OCI-LY3 (cell line): Measurements from ENCODE around the gene ZCCHC2.
A peak's percentile ranks its signal among the peaks of the same experiment; 100 is the strongest.

Experiments
- H2AFZ ChIP-seq: fragments of 200-600, 300-600 bp; shearing (Covaris generic); 2 replicates; pipeline ENCODE4 v1.6.0; 2014; ENCODE audit warnings: antibody characterized with exemption, low read depth, low read length
- H3K27ac ChIP-seq: fragments of 200-600, 300-600 bp; sonication (generic); 2 replicates; pipeline ENCODE4 v1.5.1; 2014; ENCODE audit warnings: mild to moderate bottlenecking, low read length, moderate library complexity, mixed read lengths
- H3K27me3 ChIP-seq: fragments of 200-600, 300-600 bp; sonication (generic); 2 replicates; pipeline ENCODE4 v1.6.1; 2014; ENCODE audit warnings: low read depth, low read length, mixed read lengths
- H3K36me3 ChIP-seq: fragments of 200-600, 300-600 bp; sonication (generic); replicated peaks from 2 replicates; pipeline ENCODE3; 2014; ENCODE audit warnings: low read depth, low read length, mixed read lengths
- H3K4me1 ChIP-seq: fragments of 300-600, 200-600 bp; sonication (generic); 2 replicates; pipeline ENCODE4 v1.6.1; 2014; ENCODE audit warnings: low read length, mixed read lengths
- H3K4me2 ChIP-seq: fragments of 200-600, 300-600 bp; sonication (generic); 2 replicates; pipeline ENCODE4 v1.6.1; 2014; ENCODE audit warnings: low read length, mixed read lengths
- H3K4me3 ChIP-seq: fragments of 300-600, 200-600 bp; sonication (generic); 2 replicates; pipeline ENCODE4 v1.5.1; 2014; ENCODE audit warnings: antibody characterized with exemption, mild to moderate bottlenecking, low read length, moderate library complexity
- H3K79me2 ChIP-seq: fragments of 300-600, 200-600 bp; shearing (Covaris generic); 2 replicates; pipeline ENCODE4 v1.6.1; 2014; ENCODE audit warnings: mild to moderate bottlenecking, low read length, mixed read lengths
- H3K9ac ChIP-seq: fragments of 300-600, 200-600 bp; shearing (Covaris generic); 2 replicates; pipeline ENCODE4 v1.6.0; 2014; ENCODE audit warnings: mild to moderate bottlenecking, low read length, moderate library complexity
- H3K9me3 ChIP-seq: fragments of 200-600, 300-600 bp; shearing (Covaris generic); 2 replicates; pipeline ENCODE4 v1.6.1; 2014; ENCODE audit warnings: low read length, mixed read lengths; ENCODE audit not compliant: insufficient read depth
- H4K20me1 ChIP-seq: fragments of 200-600, 300-600 bp; sonication (generic); 2 replicates; pipeline ENCODE4 v1.6.1; 2016; ENCODE audit warnings: low read length, mixed read lengths; ENCODE audit not compliant: insufficient read depth
- CTCF ChIP-seq: fragments of 200-600, 300-600 bp; sonication (generic); IDR thresholded peaks from 2 replicates; pipeline ENCODE4 v1.5.1; 2014; ENCODE audit warnings: antibody characterized with exemption, low read length, low read depth
- EZH2phosphoT487 ChIP-seq: fragments of 200-600 bp; shearing (Covaris generic); IDR thresholded peaks from 2 replicates; pipeline ENCODE4 v1.6.1; 2018; ENCODE audit warnings: antibody characterized with exemption, mixed run types, low read depth

The ZCCHC2 gene

GRCh38 chr18:62522178-62522503 is 684 bp upstream of the ZCCHC2 start:
- H3K4me1 ChIP-seq: peaks cover 18% of the 10 kb centered on the region
- H3K4me3 ChIP-seq: peak overlapping the region; percentile 75
- no peaks in the 10 kb centered on the region for H3K9me3 ChIP-seq
- no peaks in the 10 kb centered on the region for H4K20me1 ChIP-seq
- H3K4me2 ChIP-seq: peak overlapping the region; percentile 80
- H3K9ac ChIP-seq: peak overlapping the region; percentile 71
- H3K27me3 ChIP-seq: peaks cover 8% of the 10 kb centered on the region; the same call in 1 of the 2 replicates
- H3K79me2 ChIP-seq: peaks cover 33% of the 10 kb centered on the region
- TF ChIP-seq CTCF (no peak), EZH2phosphoT487 (no peak)
- peak overlapping the region; percentile 20 for H2AFZ ChIP-seq
- no peaks in the 10 kb centered on the region for H3K36me3 ChIP-seq
- peak overlapping the region; percentile 75 for H3K27ac ChIP-seq

GRCh38 chr18:62523255-62523588 is 397 bp downstream of the ZCCHC2 start:
- TF ChIP-seq EZH2phosphoT487: no peak
- no peak for TF ChIP-seq CTCF
- peaks cover 26% of the 10 kb centered on the region for H3K4me1 ChIP-seq
- peaks cover 8% of the 10 kb centered on the region; the same call in 1 of the 2 replicates for H3K27me3 ChIP-seq
- H2AFZ ChIP-seq: no peak overlapping the region
- peaks cover 44% of the 10 kb centered on the region for H3K79me2 ChIP-seq
- H3K4me2 ChIP-seq: no peak overlapping the region
- peak overlapping the region; percentile 78 for H3K4me3 ChIP-seq
- no peak overlapping the region for H3K9ac ChIP-seq
- no peaks in the 10 kb centered on the region for H3K36me3 ChIP-seq
- no peaks in the 10 kb centered on the region for H3K9me3 ChIP-seq
- peak overlapping the region; percentile 80 for H3K27ac ChIP-seq
- no peaks in the 10 kb centered on the region for H4K20me1 ChIP-seq

DNA sequence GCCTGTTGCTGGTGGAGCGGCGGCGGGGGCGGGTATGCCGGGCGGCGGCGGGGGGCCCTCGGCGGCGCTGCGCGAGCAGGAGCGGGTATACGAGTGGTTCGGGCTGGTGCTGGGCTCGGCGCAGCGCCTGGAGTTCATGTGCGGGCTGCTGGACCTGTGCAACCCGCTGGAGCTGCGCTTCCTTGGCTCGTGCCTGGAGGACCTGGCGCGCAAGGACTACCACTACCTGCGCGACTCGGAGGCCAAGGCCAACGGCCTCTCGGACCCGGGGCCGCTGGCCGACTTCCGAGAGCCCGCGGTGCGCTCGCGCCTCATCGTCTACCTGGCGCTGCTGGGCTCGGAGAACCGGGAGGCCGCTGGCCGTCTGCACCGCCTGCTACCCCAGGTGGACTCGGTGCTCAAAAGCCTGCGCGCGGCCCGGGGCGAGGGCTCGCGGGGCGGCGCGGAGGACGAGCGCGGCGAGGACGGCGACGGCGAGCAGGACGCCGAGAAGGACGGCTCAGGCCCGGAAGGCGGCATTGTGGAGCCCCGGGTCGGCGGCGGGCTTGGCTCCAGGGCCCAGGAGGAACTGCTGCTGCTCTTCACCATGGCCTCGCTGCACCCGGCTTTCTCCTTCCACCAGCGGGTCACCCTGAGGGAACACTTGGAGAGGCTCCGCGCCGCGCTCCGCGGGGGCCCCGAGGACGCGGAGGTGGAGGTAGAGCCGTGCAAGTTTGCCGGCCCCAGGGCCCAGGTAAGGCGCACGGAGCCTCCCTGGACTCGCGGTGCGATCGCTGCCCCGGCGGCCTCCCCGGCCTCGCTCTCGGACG is 1.0 kb downstream of the ZCCHC2 start:
- TF ChIP-seq EZH2phosphoT487: no peak
- TF ChIP-seq CTCF: no peak
- Histone ChIP-seq H3K36me3 (no peaks in the 10 kb centered on the region), H4K20me1 (no peaks in the 10 kb centered on the region), H3K27ac (peak overlapping the region; percentile 80), H3K9ac (peak overlapping the region; percentile 87), H3K9me3 (no peaks in the 10 kb centered on the region), H2AFZ (peak overlapping the region; percentile 21; the same call in 1 of the 2 replicates), H3K4me3 (peak overlapping the region; percentile 78), H3K79me2 (peaks cover 50% of the 10 kb centered on the region), H3K4me2 (peak overlapping the region; percentile 90), H3K4me1 (peaks cover 26% of the 10 kb centered on the region), H3K27me3 (peaks cover 8% of the 10 kb centered on the region; the same call in 1 of the 2 replicates)

DNA sequence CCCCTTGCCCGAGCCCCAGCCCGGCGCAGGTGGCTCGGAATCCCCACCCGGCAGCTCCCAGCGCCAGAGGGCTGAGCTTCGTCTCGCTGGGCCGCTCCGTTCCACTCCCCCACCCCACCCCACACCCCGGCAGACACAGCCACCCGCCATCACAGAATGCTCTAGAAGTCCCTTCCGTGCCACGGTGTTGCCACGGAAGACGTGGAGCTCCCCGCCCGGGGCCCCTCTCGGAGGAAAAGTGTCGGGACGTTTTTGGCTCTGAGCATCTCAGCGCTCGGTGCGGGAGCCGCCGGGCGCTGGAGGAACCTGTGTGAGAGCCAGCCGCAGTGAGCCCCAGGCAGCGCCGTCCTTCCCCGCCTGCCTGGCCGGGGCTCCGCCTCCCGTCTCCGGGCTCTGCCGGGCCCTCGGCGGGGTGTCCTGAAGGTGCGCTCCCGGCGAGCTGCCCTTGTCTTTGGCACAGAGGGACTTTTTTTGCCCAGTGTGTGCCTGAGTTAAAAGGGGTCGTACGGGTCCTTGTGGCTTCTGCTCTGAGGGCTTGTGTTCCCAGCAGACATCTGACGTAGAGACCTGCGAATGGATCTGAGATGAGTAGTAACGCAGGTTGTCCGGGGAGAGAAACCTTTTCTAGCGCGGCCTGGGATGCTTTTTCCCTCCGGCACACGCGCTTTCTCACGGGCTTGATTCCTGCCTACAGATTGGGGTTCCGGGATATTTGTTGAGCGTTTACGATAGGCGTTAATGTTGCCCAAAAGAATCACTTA is 1.8 kb downstream of the ZCCHC2 start:
- Histone ChIP-seq H3K4me2 (peak overlapping the region; percentile 90), H3K4me3 (peak overlapping the region; percentile 78), H3K4me1 (peaks cover 26% of the 10 kb centered on the region), H3K36me3 (no peaks in the 10 kb centered on the region), H3K27me3 (peaks cover 8% of the 10 kb centered on the region; the same call in 1 of the 2 replicates), H2AFZ (peak overlapping the region; percentile 21), H3K9me3 (no peaks in the 10 kb centered on the region), H4K20me1 (no peaks in the 10 kb centered on the region), H3K79me2 (peaks cover 57% of the 10 kb centered on the region), H3K27ac (peak overlapping the region; percentile 80), H3K9ac (peak overlapping the region; percentile 87)
- TF ChIP-seq CTCF (no peak), EZH2phosphoT487 (no peak)
